Thyroid gland (tissue), 4 donors: ENCODE data around the gene SKP1. TPM values are rescaled to one million over a fixed set of nuclear protein-coding genes. Genes with fewer than 3 reads are reported as not detected.
A peak's percentile ranks its signal among the peaks of the same experiment; 100 is the strongest.

Source experiments
- DNase-seq, 2 donors: peaks; one replicate each; pipeline ENCODE4 v3.0.0-alpha.2; 2019
- H3K27ac ChIP-seq, 3 donors: fragments of 200-600 bp; sonication (generic); 1 replicate in 2 of 3; 2 replicates in 1 of 3; pipeline ENCODE4 v1.5.1; 2016 to 2019; ENCODE audit warnings: mild to moderate bottlenecking in 1 of 3, moderate library complexity in 1 of 3
- H3K27me3 ChIP-seq: fragments of 200-600 bp; sonication (generic); one replicate; pipeline ENCODE4 v1.5.1; 2019
- H3K36me3 ChIP-seq, 2 donors: fragments of 200-600 bp; sonication (generic); one replicate each; pipeline ENCODE4 v1.5.1; 2016 to 2019
- H3K4me1 ChIP-seq, 2 donors: fragments of 200-600 bp; sonication (generic); one replicate each; pipeline ENCODE4 v1.5.1; 2017 to 2019
- H3K4me3 ChIP-seq, 3 donors: fragments of 200-600 bp; sonication (generic); replicated peaks in 1 of 3; 1 replicate in 2 of 3; 2 replicates in 1 of 3; pipeline ENCODE4 v1.5.1; 2016; ENCODE audit warnings: mild to moderate bottlenecking in 1 of 3
- H3K9me3 ChIP-seq: fragments of 200-600 bp; sonication (generic); one replicate; pipeline ENCODE4 v1.5.1; 2017
- POLR2A ChIP-seq, 2 donors: fragments of 450-650 bp; IDR thresholded peaks; one replicate each; pipeline ENCODE4 v1.6.1; 2017; ENCODE audit warnings: antibody characterized with exemption in 2 of 2, mild to moderate bottlenecking in 2 of 2, moderate library complexity in 1 of 2
- WGBS, 2 donors: methylation state at CpG; one replicate each; pipeline ENCODE4 v1.1.5; 2017; 5-methylcytosine and 5-hydroxymethylcytosine counted together
- intact Hi-C: fragments of 100-400 bp; cut with DNase I; formaldehyde crosslinking; loops from one replicate; pipeline ENCODE4 v1.15.1; 2023
- total RNA-seq, 4 donors: library from RNA; depleted of rRNA; stranded (reverse); fragments of >200 nt; gene quantifications; one replicate each; pipeline ENCODE4 v1.2.3, GENCODE V29; 2016
- TF ChIP-seq, protein P1 (sequence below), 6 experiments: fragments of 200-600 bp in 3 of 6; fragments of 450-650 bp in 3 of 6; sonication (generic) in 3 of 6; IDR thresholded peaks; one replicate each; pipeline ENCODE4 v1.5.1; 2016 to 2019; ENCODE audit warnings: antibody characterized with exemption in 6 of 6, mild to moderate bottlenecking in 2 of 6, inconsistent platforms in 1 of 6, moderate library complexity in 1 of 6

Gene SKP1
- total RNA-seq, 4 donors from 2014 or later = 234 to 418 (median 346) TPM

DNA sequence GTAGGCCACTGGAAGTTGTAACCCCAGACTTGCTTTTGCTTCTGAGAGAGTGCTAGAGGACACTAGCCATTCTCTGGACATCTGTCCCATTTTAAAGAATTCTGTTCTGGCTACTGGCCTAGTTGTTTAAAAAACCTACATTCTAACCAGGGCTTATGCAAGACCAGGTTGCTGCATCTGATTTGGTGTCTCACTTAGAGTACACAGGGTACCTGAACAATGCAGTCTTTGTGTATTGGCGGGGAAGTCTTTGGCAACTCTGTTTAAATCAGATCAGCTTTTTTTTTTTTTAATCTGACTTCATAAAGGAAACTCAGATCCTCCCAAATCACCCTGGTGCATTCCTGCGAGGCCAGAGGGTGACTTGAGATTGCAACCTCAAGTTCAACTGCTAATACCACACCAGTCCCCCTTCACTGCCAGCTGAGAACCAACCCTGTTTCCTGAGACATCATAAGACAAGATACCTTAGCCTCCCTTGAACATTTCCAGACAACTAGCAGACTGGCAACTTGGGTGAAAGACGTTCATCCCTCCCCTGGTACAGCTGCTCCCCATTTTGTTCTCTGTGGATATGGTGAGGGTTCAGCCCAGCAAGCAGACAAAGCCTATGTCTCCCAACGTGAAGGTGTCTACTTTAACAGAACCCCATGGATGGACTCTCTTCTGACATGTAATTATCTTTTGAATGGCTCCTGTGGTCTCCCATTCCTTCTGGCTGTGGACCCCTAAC lies 27.0 kb downstream of the SKP1 start:
- DNase-seq = no peak
- H3K4me1 ChIP-seq = peaks cover 17 to 24% of the 10 kb centered on the region in 2 donors
- no peaks in the 10 kb centered on the region for H3K27me3 ChIP-seq
- H3K36me3 ChIP-seq = peaks cover 33 to 41% of the 10 kb centered on the region in 2 donors
- no peak overlapping the region for H3K4me3 ChIP-seq
- no peaks in the 10 kb centered on the region for H3K9me3 ChIP-seq
- no peak for TF ChIP-seq POLR2A (IDR thresholded peaks at IDR 0.05)
- TF ChIP-seq, protein P1, sequence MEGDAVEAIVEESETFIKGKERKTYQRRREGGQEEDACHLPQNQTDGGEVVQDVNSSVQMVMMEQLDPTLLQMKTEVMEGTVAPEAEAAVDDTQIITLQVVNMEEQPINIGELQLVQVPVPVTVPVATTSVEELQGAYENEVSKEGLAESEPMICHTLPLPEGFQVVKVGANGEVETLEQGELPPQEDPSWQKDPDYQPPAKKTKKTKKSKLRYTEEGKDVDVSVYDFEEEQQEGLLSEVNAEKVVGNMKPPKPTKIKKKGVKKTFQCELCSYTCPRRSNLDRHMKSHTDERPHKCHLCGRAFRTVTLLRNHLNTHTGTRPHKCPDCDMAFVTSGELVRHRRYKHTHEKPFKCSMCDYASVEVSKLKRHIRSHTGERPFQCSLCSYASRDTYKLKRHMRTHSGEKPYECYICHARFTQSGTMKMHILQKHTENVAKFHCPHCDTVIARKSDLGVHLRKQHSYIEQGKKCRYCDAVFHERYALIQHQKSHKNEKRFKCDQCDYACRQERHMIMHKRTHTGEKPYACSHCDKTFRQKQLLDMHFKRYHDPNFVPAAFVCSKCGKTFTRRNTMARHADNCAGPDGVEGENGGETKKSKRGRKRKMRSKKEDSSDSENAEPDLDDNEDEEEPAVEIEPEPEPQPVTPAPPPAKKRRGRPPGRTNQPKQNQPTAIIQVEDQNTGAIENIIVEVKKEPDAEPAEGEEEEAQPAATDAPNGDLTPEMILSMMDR (IDR thresholded peaks at IDR 0.05) = no peak
- WGBS, 2 donors = 68 to 77% methylated on average over 4 of the region's 4 CpGs
- H3K27ac ChIP-seq = peak overlapping the region in 2 of 3 donors; percentile 2 to 39
- intact Hi-C loops = no loop called here

DNA sequence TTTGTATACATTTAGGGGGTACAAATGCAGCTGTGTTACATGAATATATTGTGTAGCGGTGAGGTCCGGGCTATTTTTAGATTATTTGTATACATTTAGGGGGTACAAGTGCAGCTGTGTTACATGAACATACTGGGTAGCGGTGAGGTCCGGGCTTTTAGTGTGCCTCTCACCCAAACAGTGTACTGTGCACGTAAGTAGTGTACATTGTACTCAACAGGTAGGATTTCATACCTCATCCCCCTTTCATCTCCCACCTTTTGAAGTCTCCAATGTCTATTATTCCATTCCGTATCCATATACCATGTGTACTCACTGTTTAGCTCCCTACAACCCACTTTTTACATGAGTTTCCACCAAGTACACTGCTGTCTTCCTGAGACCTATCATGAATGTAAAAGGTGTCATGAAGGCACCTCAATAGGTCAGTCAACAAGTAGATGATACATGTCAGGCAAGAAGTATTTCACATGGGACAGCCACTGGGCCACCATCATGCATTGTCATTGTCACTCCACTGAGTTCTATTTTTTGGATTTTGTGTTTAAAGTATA lies 27.7 kb downstream of the SKP1 start:
- DNase-seq = no peak
- Histone ChIP-seq H3K9me3 (no peaks in the 10 kb centered on the region), H3K4me3 (no peak overlapping the region), H3K4me1 (peaks cover 17 to 24% of the 10 kb centered on the region in 2 donors), H3K27ac (no peak overlapping the region), H3K36me3 (peaks cover 36 to 45% of the 10 kb centered on the region in 2 donors), H3K27me3 (no peaks in the 10 kb centered on the region)
- WGBS, 2 donors = 93 to 94% methylated on average over 6 of the region's 6 CpGs
- TF ChIP-seq POLR2A (IDR thresholded peaks at IDR 0.05) = no peak
- TF ChIP-seq, protein P1 (IDR thresholded peaks at IDR 0.05) = no peak
- intact Hi-C loops = no loop called here

DNA sequence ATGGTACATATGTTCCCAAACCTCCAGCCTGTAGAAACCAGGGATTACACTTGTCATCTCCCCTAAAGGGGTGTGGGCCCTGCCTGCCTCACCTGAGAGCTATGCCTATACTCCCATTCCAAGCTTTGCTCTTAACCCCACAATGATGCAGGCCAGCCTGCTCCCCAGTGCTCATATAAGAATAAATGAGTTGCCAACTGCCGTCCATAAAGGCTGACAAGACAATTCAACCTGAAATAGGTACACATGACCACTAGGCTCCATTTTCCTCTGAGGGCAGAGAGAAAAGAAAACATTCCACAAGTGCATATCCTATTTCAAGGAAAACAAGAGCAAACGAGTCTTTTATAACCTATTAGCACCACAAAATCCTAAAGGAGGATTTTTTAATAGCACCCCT lies 28.4 kb downstream of the SKP1 start:
- Histone ChIP-seq H3K4me3 (no peak overlapping the region), H3K27ac (no peak overlapping the region), H3K36me3 (peaks cover 33 to 44% of the 10 kb centered on the region in 2 donors), H3K9me3 (no peaks in the 10 kb centered on the region), H3K4me1 (peaks cover 17 to 24% of the 10 kb centered on the region in 2 donors), H3K27me3 (no peaks in the 10 kb centered on the region)
- WGBS, 2 donors = 61 to 66% methylated on average over 2 of the region's 2 CpGs
- intact Hi-C loops = no loop called here
- DNase-seq = no peak
- TF ChIP-seq POLR2A (IDR thresholded peaks at IDR 0.05) = no peak
- TF ChIP-seq, protein P1 (IDR thresholded peaks at IDR 0.05) = no peak

DNA sequence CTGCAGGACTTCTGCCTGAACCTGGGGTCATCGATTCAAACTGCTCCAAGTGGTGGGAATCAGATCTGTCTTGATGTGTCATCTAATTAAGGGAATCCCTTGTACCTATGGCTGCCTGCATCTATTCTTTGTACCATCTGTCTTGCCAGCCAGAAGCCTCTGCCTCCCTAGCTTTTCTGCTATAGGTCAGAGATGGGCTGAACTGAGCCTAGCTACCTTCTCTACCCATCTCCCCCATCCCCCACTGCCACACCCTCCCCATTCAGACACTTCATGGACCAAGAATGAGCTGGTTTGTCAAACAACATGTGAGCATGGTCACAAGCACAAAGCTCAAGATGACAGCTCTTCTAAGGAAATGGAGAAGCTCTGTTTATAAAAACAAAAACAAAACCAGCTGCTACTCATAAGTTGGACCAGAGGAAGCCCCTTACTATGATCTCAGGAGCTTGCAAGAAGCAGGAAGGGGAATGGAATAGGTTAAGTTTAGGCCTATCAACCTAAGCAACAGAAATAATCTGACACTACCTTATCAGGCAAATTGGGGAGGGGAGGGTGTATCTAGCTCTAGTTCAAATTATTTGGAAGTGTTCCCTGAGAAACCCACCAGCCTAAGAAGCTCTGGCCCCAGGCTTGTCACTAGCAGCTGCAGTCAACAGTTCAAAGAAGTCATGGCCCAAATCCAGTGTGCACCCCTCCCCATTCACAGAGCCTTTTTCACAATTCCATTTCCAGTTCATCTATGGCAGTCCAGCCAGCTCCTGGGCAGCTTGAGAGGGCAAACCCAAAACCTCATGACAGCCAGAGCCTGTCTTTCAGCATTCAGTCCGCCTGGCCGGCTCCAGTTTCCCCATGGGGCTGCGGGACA lies 29.9 kb downstream of the SKP1 start:
- 93 to 95% methylated on average over 4 of the region's 4 CpGs for WGBS, 2 donors
- Histone ChIP-seq H3K27ac (no peak overlapping the region), H3K36me3 (peaks cover 22 to 41% of the 10 kb centered on the region in 2 donors), H3K27me3 (no peaks in the 10 kb centered on the region), H3K9me3 (no peaks in the 10 kb centered on the region), H3K4me1 (peaks cover 17 to 24% of the 10 kb centered on the region in 2 donors), H3K4me3 (no peak overlapping the region)
- TF ChIP-seq, protein P1 (IDR thresholded peaks at IDR 0.05) = no peak
- no peak for TF ChIP-seq POLR2A (IDR thresholded peaks at IDR 0.05)
- no peak for DNase-seq
- intact Hi-C loops = no loop called here
